OCI-LY3 (cell line): ENCODE measurements around the gene CAMTA1.

Experiments used
- H2AFZ ChIP-seq: fragments of 200-600, 300-600 bp; shearing (Covaris generic); 2 replicates; pipeline ENCODE4 v1.6.0; 2014; ENCODE audit warnings: antibody characterized with exemption, low read depth, low read length
- H3K27ac ChIP-seq: fragments of 200-600, 300-600 bp; sonication (generic); 2 replicates; pipeline ENCODE4 v1.5.1; 2014; ENCODE audit warnings: mild to moderate bottlenecking, low read length, moderate library complexity, mixed read lengths
- H3K27me3 ChIP-seq: fragments of 200-600, 300-600 bp; sonication (generic); 2 replicates; pipeline ENCODE4 v1.6.1; 2014; ENCODE audit warnings: low read depth, low read length, mixed read lengths
- H3K36me3 ChIP-seq: fragments of 200-600, 300-600 bp; sonication (generic); replicated peaks from 2 replicates; pipeline ENCODE3; 2014; ENCODE audit warnings: low read depth, low read length, mixed read lengths
- H3K4me1 ChIP-seq: fragments of 300-600, 200-600 bp; sonication (generic); 2 replicates; pipeline ENCODE4 v1.6.1; 2014; ENCODE audit warnings: low read length, mixed read lengths
- H3K4me2 ChIP-seq: fragments of 200-600, 300-600 bp; sonication (generic); 2 replicates; pipeline ENCODE4 v1.6.1; 2014; ENCODE audit warnings: low read length, mixed read lengths
- H3K4me3 ChIP-seq: fragments of 300-600, 200-600 bp; sonication (generic); 2 replicates; pipeline ENCODE4 v1.5.1; 2014; ENCODE audit warnings: antibody characterized with exemption, mild to moderate bottlenecking, low read length, moderate library complexity
- H3K79me2 ChIP-seq: fragments of 300-600, 200-600 bp; shearing (Covaris generic); 2 replicates; pipeline ENCODE4 v1.6.1; 2014; ENCODE audit warnings: mild to moderate bottlenecking, low read length, mixed read lengths
- H3K9ac ChIP-seq: fragments of 300-600, 200-600 bp; shearing (Covaris generic); 2 replicates; pipeline ENCODE4 v1.6.0; 2014; ENCODE audit warnings: mild to moderate bottlenecking, low read length, moderate library complexity
- H3K9me3 ChIP-seq: fragments of 200-600, 300-600 bp; shearing (Covaris generic); 2 replicates; pipeline ENCODE4 v1.6.1; 2014; ENCODE audit warnings: low read length, mixed read lengths; ENCODE audit not compliant: insufficient read depth
- H4K20me1 ChIP-seq: fragments of 200-600, 300-600 bp; sonication (generic); 2 replicates; pipeline ENCODE4 v1.6.1; 2016; ENCODE audit warnings: low read length, mixed read lengths; ENCODE audit not compliant: insufficient read depth
- CTCF ChIP-seq: fragments of 200-600, 300-600 bp; sonication (generic); IDR thresholded peaks from 2 replicates; pipeline ENCODE4 v1.5.1; 2014; ENCODE audit warnings: antibody characterized with exemption, low read length, low read depth
- EZH2phosphoT487 ChIP-seq: fragments of 200-600 bp; shearing (Covaris generic); IDR thresholded peaks from 2 replicates; pipeline ENCODE4 v1.6.1; 2018; ENCODE audit warnings: antibody characterized with exemption, mixed run types, low read depth

Gene CAMTA1

GRCh38 chr1:7585216-7585907 lies 800.1 kb downstream of the CAMTA1 start:
- H3K79me2 ChIP-seq, result no peaks in the 10 kb centered on the region
- H3K4me3 ChIP-seq, result no peak overlapping the region
- H3K9ac ChIP-seq, result no peak overlapping the region
- H3K27me3 ChIP-seq, result no peaks in the 10 kb centered on the region
- H4K20me1 ChIP-seq, result no peaks in the 10 kb centered on the region
- no peak overlapping the region for H2AFZ ChIP-seq
- H3K4me1 ChIP-seq, result no peaks in the 10 kb centered on the region
- H3K36me3 ChIP-seq, result no peaks in the 10 kb centered on the region
- no peak overlapping the region for H3K27ac ChIP-seq
- no peak for TF ChIP-seq CTCF
- no peak for TF ChIP-seq EZH2phosphoT487
- H3K9me3 ChIP-seq, result no peaks in the 10 kb centered on the region
- H3K4me2 ChIP-seq, result no peak overlapping the region

- H3K4me1 ChIP-seq, result no peaks in the 10 kb centered on the region
- H3K9ac ChIP-seq, result no peak overlapping the region
- no peak overlapping the region for H3K4me2 ChIP-seq
These were observed 801.0 kb downstream of the CAMTA1 start for GRCh38 chr1:7586031-7586941.

GRCh38 chr1:7587108-7587772 lies 802.0 kb downstream of the CAMTA1 start:
- Histone ChIP-seq H3K27ac (no peak overlapping the region), H3K27me3 (no peaks in the 10 kb centered on the region), H3K36me3 (no peaks in the 10 kb centered on the region), H3K9ac (no peak overlapping the region), H3K4me2 (no peak overlapping the region), H3K79me2 (no peaks in the 10 kb centered on the region), H4K20me1 (no peaks in the 10 kb centered on the region), H2AFZ (no peak overlapping the region), H3K4me1 (no peaks in the 10 kb centered on the region), H3K4me3 (no peak overlapping the region), H3K9me3 (no peaks in the 10 kb centered on the region)
- TF ChIP-seq EZH2phosphoT487, result no peak
- no peak for TF ChIP-seq CTCF

More at GRCh38 chr1:7586031-7586941, 801.0 kb downstream of the CAMTA1 start:
- H4K20me1 ChIP-seq, result no peaks in the 10 kb centered on the region
- no peak for TF ChIP-seq CTCF
- TF ChIP-seq EZH2phosphoT487, result no peak
- no peaks in the 10 kb centered on the region for H3K27me3 ChIP-seq
- H3K4me3 ChIP-seq, result no peak overlapping the region
- no peak overlapping the region for H2AFZ ChIP-seq
- no peaks in the 10 kb centered on the region for H3K79me2 ChIP-seq
- H3K27ac ChIP-seq, result no peak overlapping the region
- no peaks in the 10 kb centered on the region for H3K9me3 ChIP-seq
- no peaks in the 10 kb centered on the region for H3K36me3 ChIP-seq
